ENCODE measurements around the gene XG.

XG gene

GRCh38 chrX:2710041-2710840, 41.6 kb upstream of the XG start:
- TF ChIP-seq CTCF (IDR thresholded peaks at IDR 0.05) = no peak

- TF ChIP-seq CTCF (IDR thresholded peaks at IDR 0.05) = no peak
Measured at GRCh38 chrX:2711441-2711840, 40.4 kb upstream of the XG start.

- no peak for TF ChIP-seq CTCF (IDR thresholded peaks at IDR 0.05)
Measured at GRCh38 chrX:2712428-2712827, 39.4 kb upstream of the XG start.

GRCh38 chrX:2712890-2713840, 38.7 kb upstream of the XG start:
- TF ChIP-seq CTCF (IDR thresholded peaks at IDR 0.05) = no peak

- no peak for TF ChIP-seq CTCF (IDR thresholded peaks at IDR 0.05)
Measured at GRCh38 chrX:2714551-2714950, 37.3 kb upstream of the XG start.

- TF ChIP-seq CTCF (IDR thresholded peaks at IDR 0.05) = no peak
Measured at GRCh38 chrX:2715066-2715600, 36.7 kb upstream of the XG start.

GRCh38 chrX:2717312-2717711, 34.5 kb upstream of the XG start:
- no peak for TF ChIP-seq CTCF (IDR thresholded peaks at IDR 0.05)

Data from LNCAP (cell line).